Measurements from ENCODE around the gene UBASH3B.

UBASH3B gene

DNA sequence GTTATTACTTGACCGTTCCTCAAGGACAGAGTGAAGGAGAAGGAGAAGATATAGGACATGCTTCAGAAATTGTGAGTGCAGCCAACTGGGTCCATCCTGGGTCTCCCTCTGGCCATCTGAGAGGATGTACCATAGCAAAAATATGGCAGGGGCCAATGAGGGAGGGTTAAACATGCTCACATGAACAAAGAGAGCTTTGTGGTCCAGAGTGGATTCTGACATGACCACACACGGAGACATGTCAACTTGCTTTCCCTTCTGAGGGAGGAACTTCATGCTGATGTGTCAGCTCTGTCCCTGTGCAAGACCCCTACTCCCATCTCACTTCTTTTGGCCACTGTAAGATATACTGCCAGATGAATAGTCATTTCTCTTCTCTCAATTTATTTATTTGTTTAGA is 3.0 kb upstream of the UBASH3B start:
- H3K4me3 ChIP-seq (ENCODE audit: low read length, poor library complexity, severe bottlenecking), result no peak overlapping the region
- peaks cover 36% of the 10 kb centered on the region for H3K79me2 ChIP-seq (ENCODE audit: insufficient read depth, low read length)
- H3K27me3 ChIP-seq (ENCODE audit: insufficient read depth, low read length, poor library complexity, severe bottlenecking), result peaks cover 10% of the 10 kb centered on the region
- no peaks in the 10 kb centered on the region for H3F3A ChIP-seq (ENCODE audit: low read depth)
- H2AFZ ChIP-seq (ENCODE audit: low read length), result no peak overlapping the region
- H3K4me2 ChIP-seq (ENCODE audit: low read depth, low read length, poor library complexity, severe bottlenecking), result no peak overlapping the region
- no peak overlapping the region for H3K9ac ChIP-seq (ENCODE audit: low read depth, low read length, poor library complexity, severe bottlenecking)
- H3K36me3 ChIP-seq (ENCODE audit: insufficient read depth, low read length), result no peaks in the 10 kb centered on the region
- H3K4me1 ChIP-seq (ENCODE audit: insufficient read depth, low read length, poor library complexity, severe bottlenecking), result peaks cover 29% of the 10 kb centered on the region
- no peaks in the 10 kb centered on the region for H3K9me2 ChIP-seq (replicated peaks; ENCODE audit: low read depth, low read length)
- H3K9me3 ChIP-seq (ENCODE audit: insufficient read depth, low read depth, low read length), result no peaks in the 10 kb centered on the region
- TF ChIP-seq, protein P1, sequence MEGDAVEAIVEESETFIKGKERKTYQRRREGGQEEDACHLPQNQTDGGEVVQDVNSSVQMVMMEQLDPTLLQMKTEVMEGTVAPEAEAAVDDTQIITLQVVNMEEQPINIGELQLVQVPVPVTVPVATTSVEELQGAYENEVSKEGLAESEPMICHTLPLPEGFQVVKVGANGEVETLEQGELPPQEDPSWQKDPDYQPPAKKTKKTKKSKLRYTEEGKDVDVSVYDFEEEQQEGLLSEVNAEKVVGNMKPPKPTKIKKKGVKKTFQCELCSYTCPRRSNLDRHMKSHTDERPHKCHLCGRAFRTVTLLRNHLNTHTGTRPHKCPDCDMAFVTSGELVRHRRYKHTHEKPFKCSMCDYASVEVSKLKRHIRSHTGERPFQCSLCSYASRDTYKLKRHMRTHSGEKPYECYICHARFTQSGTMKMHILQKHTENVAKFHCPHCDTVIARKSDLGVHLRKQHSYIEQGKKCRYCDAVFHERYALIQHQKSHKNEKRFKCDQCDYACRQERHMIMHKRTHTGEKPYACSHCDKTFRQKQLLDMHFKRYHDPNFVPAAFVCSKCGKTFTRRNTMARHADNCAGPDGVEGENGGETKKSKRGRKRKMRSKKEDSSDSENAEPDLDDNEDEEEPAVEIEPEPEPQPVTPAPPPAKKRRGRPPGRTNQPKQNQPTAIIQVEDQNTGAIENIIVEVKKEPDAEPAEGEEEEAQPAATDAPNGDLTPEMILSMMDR (conservative IDR thresholded peaks at IDR 0.05; ENCODE audit: low read length), result no peak
- no peak for TF ChIP-seq EZH2phosphoT487 (IDR thresholded peaks at IDR 0.05; ENCODE audit: borderline replicate concordance)
- peaks cover 8% of the 10 kb centered on the region for H4K20me1 ChIP-seq (ENCODE audit: insufficient read depth, low read length, poor library complexity, severe bottlenecking)

DNA sequence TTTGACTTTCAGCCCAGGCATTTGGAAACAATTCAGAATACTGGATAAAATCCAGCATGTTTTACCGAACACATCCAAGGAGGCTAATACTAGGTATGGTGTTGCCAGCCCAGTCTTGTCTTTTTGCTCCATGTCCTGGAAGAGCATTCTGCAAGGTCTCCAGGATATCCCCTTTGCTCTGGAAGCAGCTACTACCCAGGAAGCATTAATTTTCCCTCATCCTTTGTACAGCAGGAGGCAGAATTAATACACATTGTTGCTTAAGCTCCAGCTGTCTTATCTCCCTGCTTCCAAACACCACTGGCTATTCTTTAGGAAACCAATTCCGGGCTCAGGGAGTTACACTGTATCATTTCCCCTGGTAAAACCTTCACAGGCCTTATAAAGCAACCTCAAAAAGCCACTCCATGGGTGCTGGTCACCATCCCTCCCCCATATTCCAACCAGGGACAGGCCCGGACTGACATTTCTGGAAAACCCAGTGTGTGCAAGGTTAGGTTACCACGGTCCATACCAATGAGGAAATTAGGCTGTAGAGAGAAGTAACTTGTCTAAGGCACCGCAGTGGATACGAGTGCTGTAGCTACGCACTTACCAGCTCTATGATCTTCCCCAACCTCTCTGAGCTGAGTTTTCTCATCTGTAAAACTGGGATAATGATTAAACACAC is 1.5 kb upstream of the UBASH3B start:
- H3K4me1 ChIP-seq (ENCODE audit: insufficient read depth, low read length, poor library complexity, severe bottlenecking), result peaks cover 40% of the 10 kb centered on the region
- H3K9me3 ChIP-seq (ENCODE audit: insufficient read depth, low read depth, low read length), result no peaks in the 10 kb centered on the region
- no peak overlapping the region for H3K4me3 ChIP-seq (ENCODE audit: low read length, poor library complexity, severe bottlenecking)
- H3F3A ChIP-seq (ENCODE audit: low read depth), result no peaks in the 10 kb centered on the region
- H2AFZ ChIP-seq (ENCODE audit: low read length), result no peak overlapping the region
- H3K79me2 ChIP-seq (ENCODE audit: insufficient read depth, low read length), result peaks cover 51% of the 10 kb centered on the region
- no peaks in the 10 kb centered on the region for H3K9me2 ChIP-seq (replicated peaks; ENCODE audit: low read depth, low read length)
- no peak for TF ChIP-seq EZH2phosphoT487 (IDR thresholded peaks at IDR 0.05; ENCODE audit: borderline replicate concordance)
- TF ChIP-seq, protein P1 (conservative IDR thresholded peaks at IDR 0.05; ENCODE audit: low read length), result no peak
- peaks cover 10% of the 10 kb centered on the region for H3K27me3 ChIP-seq (ENCODE audit: insufficient read depth, low read length, poor library complexity, severe bottlenecking)
- H3K9ac ChIP-seq (ENCODE audit: low read depth, low read length, poor library complexity, severe bottlenecking), result no peak overlapping the region
- peaks cover 23% of the 10 kb centered on the region for H4K20me1 ChIP-seq (ENCODE audit: insufficient read depth, low read length, poor library complexity, severe bottlenecking)
- peak overlapping the region; percentile 78 for H3K4me2 ChIP-seq (ENCODE audit: low read depth, low read length, poor library complexity, severe bottlenecking)
- H3K36me3 ChIP-seq (ENCODE audit: insufficient read depth, low read length), result no peaks in the 10 kb centered on the region

DNA sequence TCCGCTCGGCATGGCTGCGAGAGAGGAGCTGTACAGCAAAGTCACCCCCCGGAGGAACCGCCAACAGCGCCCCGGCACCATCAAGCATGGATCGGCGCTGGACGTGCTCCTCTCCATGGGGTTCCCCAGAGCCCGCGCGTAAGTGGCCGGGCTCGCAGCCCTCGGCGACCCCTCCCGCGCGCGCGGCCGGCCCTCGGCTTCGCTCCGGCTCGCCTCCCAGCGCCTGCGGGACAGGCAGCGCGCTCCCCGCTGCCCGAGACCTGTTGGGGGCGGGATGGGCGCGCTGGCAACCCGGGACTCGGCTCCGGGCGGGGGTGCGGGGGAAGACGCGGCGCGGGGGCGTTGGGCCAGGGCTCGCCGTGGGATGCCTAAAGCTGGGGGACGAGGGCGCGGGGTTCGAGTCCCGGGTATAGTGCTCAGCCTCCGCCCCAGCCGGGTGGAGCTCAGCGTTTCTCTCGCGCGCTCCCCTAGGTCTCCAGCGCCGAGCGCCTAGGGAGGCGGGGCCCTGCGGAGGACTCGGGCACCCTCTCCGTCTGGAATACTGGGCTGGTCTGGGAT is 630 bp downstream of the UBASH3B start:
- Histone ChIP-seq H3K36me3 (ENCODE audit: insufficient read depth, low read length) (no peaks in the 10 kb centered on the region), H2AFZ (ENCODE audit: low read length) (peak overlapping the region; percentile 40), H3K4me3 (ENCODE audit: low read length, poor library complexity, severe bottlenecking) (peak overlapping the region; percentile 89), H3K9me3 (ENCODE audit: insufficient read depth, low read depth, low read length) (no peaks in the 10 kb centered on the region), H3F3A (ENCODE audit: low read depth) (no peaks in the 10 kb centered on the region), H3K27me3 (ENCODE audit: insufficient read depth, low read length, poor library complexity, severe bottlenecking) (peaks cover 10% of the 10 kb centered on the region), H3K79me2 (ENCODE audit: insufficient read depth, low read length) (peaks cover 72% of the 10 kb centered on the region), H3K4me2 (ENCODE audit: low read depth, low read length, poor library complexity, severe bottlenecking) (peak overlapping the region; percentile 78), H3K9me2 (replicated peaks; ENCODE audit: low read depth, low read length) (no peaks in the 10 kb centered on the region), H3K4me1 (ENCODE audit: insufficient read depth, low read length, poor library complexity, severe bottlenecking) (peaks cover 57% of the 10 kb centered on the region), H3K9ac (ENCODE audit: low read depth, low read length, poor library complexity, severe bottlenecking) (peak overlapping the region; percentile 96), H4K20me1 (ENCODE audit: insufficient read depth, low read length, poor library complexity, severe bottlenecking) (peaks cover 43% of the 10 kb centered on the region)
- TF ChIP-seq, protein P1 (conservative IDR thresholded peaks at IDR 0.05; ENCODE audit: low read length), result no peak
- TF ChIP-seq EZH2phosphoT487 (IDR thresholded peaks at IDR 0.05; ENCODE audit: borderline replicate concordance), result no peak
